GM21390 (cell line): ENCODE results near the gene TAF11L6.
"Not testable (repeated sequence)": the region's sequence is repeated elsewhere in the genome, so short reads cannot be mapped to it uniquely, and the experiment has no call there.

Source experiments
- ATAC-seq: cut with Tn5 transposase; IDR thresholded peaks from one replicate; pipeline ENCODE4 v1.9.1; 2021; ENCODE audit not compliant: unreplicated experiment

TAF11L6 gene

DNA sequence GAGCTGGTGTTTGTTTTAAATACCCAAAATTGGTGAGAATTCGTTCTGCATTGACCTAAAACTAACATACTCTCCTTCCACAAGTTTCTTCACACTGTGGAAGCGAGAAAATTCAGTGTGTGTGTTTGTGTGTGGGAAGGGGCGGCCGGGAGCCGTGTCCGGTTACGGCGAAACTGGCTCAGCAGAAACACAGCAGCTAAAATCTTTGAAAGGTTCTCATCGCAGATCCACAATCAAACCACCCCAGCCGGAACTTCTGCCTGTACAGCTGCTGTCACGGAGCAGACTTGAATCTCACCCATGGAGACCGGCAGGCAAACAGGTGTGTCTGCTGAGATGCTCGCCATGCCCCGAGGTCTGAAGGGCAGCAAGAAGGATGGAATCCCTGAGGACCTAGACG, at the start of gene TAF11L6:
TSS of gene TAF11L6 (plus strand) at position 301 of the 400 bp plus-strand sequence.
- ATAC-seq = not testable (repeated sequence)

DNA sequence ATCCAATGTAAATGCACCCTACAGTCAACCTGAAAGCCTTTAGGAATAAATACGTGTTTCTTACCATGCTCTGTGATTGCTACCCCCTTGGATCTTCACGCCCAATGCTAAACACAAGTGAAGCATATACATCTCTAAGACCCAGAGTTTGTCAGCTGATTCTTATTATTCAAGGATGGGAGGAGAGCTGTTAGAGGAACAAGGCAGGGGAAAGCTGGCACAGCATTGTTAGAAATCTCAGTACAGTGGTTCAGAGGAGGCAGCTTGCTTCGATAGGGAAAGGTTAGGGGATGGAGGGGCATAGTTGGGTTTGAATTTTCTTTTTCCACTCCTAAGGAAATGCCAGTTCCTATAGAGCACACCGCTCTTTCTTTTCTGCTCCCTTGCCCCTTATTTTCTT, 47.1 kb upstream of the TAF11L6 start:
- ATAC-seq = no peak

DNA sequence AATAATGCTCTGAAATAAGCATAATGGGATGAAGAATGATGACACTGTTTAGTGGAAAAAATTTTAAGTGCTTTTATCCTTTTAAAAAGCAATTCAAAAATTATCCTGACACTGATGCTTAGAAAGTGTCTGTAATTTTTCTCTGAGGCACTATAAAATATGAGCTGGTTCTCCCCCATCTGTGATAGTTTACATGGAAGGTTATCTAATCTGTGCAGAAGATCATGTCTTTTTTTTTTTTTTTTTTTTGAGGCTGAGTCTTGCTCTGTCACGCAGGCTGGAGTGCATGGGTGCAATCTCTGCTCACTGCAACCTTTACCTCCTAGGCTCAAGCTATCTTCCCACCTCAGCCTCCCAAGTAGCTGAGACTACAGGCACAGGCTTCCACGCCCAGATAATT, 45.7 kb upstream of the TAF11L6 start:
- ATAC-seq = no peak

DNA sequence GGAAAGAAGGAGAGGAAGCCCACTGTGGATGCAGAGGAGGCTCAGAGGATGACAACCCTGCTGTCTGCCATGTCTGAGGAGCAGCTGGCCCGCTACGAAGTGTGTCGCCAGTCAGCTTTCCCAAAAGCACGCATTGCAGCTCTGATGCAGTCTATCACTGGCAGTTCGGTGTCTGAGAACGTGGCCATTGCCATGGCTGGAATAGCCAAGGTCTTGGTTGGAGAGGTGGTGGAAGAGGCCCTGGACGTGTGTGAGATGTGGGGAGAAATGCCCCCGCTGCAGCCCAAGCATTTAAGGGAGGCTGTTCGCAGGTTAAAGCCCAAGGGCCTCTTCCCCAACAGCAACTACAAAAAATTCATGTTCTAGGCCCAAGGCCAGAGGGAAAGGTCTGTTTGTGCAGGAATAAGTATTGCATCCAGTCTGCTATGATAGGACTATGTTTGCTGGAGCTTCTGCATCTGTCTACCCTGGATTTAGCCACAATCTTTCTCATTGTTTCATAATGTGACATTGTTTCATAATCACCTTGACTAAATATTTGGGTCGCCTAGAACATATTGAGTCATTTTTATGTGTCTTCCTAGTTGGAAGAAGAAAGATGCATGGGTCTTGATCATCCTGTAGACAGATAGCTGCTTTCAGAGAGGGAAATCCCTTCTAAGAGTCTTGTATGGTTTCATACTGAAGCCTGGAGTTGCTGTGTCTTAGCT, 41.9 kb upstream of the TAF11L6 start:
- not testable (repeated sequence) for ATAC-seq

DNA sequence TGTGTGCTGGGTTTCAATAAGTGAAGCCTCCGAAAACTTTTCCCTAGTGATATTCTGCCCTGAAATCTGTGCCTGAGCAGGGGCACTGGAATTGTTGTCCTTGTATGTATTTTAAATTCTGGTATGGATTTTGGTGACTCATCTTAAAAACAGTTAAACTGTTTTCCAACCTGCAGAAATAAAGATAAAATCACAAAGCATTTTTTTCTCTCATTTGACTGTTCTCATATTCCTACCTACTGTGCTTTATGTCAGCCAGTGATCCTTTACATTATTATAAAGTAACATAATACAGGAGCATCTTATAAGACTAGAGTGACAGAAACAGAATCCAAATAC, 41.3 kb upstream of the TAF11L6 start:
- no peak for ATAC-seq

DNA sequence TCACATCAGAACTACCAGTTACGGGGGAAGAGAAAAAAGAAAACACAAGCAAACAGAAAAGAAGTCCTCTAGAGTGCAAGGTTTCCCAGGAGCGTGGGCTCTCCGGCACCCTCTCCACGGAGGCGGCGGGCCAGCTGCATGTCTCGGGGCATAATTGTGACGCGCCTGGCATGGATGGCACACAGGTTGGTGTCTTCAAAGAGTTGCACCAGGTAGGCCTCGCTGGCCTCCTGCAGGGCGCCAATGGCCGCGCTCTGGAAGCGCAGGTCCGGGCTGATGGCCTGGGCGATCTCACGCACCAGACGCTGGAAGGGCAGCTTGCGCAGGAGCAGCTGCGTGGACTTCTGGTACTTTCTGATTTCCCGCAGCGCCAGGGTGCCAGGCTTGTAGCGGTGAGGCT, 37.2 kb upstream of the TAF11L6 start:
- not testable (repeated sequence) for ATAC-seq

DNA sequence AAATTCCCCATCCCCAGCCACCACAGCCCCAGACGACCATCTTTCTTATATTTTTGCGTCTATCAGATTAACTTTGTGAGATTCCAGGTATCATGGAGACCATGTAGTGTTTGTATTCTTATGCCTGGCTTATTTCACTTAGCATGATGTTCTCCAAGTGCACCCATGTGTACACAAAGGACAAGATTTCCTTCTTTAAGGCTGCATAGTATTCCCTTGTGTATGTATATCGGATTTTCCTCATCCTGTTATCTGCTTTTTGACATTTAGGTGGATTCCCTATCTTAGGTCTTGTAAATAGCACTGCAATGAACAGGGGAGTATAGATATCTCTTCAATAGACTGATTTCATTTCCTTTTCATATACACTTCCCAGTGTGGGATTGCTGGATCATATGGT, 35.7 kb upstream of the TAF11L6 start:
- ATAC-seq = no peak

DNA sequence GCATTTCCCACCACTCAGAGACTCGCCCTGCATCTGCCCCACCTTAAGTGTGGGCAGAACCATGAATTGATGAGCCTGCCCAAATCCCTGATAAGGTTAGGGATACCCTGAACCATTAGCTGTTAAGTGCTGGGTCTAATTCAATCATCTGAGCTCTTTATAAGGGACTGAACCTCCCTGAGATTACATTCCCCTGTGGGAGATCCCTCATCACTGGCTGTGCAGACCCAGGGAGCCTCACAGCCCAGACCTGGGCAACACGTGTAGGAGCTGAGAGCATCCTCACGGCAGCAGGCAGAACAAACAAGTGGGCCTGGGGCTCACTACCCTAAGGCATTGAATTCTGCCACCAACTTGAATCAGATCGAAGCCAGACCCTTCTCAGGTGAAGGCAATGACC, 31.0 kb upstream of the TAF11L6 start:
- no peak for ATAC-seq

DNA sequence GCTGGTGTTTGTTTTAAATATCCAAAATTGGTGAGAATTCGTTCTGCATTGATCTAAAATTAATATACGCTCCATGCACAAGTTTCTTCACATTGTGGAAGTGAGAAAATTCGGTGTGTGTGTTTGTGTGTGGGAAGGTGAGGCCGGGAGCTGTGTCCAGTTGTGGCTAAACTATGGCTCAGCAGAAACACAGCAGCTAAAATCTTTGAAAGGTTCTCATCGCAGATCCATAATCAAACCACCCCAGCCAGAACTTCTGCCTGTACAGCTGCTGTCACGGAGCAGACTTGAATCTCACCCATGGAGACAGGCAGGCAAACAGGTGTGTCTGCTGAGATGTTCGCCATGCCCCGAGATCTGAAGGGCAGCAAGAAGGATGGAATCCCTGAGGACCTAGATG, 30.5 kb upstream of the TAF11L6 start, which contains the start of gene TAF11L2:
TSS of gene TAF11L2 (plus strand) at position 301 of the 400 bp plus-strand sequence.
- ATAC-seq = not testable (repeated sequence)

DNA sequence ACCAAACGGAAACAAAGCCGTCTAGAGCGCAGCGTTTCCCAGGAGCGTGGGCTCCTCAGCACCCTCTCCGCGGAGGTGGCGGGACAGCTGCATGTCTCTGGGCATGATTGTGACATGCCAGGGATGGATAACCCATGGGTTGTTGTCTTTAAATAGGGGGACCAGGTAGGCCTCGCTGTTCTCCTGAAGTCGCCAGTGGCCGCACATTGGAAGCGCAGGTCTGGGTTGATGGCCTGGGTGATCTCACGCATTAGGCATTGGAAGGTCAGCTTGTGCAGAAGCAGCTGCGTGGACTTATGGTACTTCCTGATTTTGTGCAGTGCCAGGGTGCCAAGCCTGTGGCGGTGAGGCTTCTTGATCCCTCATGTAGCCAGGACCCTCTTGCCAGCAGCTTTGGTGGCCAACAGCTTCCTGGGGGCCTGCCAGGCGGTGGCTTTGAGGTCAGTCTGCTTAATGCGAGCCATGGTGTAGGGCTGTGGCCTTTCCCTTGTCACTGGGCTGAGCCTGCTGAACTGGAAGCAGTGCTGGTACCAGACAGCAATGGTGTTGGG, 16.6 kb upstream of the TAF11L6 start:
- ATAC-seq = no peak

DNA sequence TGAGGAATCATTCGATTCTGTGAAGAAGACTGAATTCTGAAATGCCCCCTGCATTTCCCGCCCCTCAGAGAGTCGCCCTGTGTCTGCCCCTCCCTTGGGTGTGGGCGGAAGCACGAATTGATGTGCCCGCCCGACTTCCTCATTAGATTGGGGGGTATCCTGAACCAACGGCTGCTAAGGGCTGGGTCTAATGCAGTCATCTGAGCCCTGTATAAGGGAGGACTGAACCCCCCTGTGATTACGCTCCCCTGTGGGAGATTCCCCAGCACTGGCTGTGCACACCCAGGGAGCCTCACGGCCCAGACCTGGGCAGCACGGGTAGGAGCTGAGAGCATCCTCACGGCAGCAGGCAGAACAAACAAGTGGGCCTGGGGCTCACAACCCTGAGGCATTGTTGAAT, 10.9 kb upstream of the TAF11L6 start:
- ATAC-seq = not testable (repeated sequence)

DNA sequence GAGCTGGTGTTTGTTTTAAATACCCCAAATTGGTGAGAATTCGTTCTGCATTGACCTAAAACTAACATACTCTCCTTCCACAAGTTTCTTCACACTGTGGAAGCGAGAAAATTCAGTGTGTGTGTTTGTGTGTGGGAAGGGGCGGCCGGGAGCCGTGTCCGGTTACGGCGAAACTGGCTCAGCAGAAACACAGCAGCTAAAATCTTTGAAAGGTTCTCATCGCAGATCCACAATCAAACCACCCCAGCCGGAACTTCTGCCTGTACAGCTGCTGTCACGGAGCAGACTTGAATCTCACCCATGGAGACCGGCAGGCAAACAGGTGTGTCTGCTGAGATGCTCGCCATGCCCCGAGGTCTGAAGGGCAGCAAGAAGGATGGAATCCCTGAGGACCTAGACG, 10.4 kb upstream of the TAF11L6 start, which contains the start of gene TAF11L3:
TSS of gene TAF11L3 (plus strand) at position 301 of the 400 bp plus-strand sequence.
- not testable (repeated sequence) for ATAC-seq

DNA sequence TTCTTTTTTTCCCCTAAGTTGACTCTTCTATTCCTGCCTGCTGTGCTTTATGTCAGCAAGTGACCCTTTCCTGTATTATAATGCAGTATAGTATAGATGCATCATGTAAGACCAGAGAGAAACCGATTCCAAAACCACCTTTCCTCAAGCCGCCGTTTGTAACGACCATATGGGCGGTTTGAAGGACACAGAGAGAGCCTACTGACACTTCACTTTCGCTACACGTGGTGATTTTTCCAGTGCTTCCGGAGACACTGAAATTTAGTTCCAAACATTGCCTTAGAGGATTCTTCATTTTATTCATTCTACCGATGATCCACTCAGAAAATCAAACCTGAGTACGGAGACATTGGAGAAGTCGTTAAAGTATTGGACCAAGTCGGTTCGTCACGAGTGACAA, 9.0 kb upstream of the TAF11L6 start:
- not testable (repeated sequence) for ATAC-seq

DNA sequence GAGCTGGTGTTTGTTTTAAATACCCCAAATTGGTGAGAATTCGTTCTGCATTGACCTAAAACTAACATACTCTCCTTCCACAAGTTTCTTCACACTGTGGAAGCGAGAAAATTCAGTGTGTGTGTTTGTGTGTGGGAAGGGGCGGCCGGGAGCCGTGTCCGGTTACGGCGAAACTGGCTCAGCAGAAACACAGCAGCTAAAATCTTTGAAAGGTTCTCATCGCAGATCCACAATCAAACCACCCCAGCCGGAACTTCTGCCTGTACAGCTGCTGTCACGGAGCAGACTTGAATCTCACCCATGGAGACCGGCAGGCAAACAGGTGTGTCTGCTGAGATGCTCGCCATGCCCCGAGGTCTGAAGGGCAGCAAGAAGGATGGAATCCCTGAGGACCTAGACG, 7.0 kb upstream of the TAF11L6 start, which contains the start of gene TAF11L4:
TSS of gene TAF11L4 (plus strand) at position 301 of the 400 bp plus-strand sequence.
- not testable (repeated sequence) for ATAC-seq

DNA sequence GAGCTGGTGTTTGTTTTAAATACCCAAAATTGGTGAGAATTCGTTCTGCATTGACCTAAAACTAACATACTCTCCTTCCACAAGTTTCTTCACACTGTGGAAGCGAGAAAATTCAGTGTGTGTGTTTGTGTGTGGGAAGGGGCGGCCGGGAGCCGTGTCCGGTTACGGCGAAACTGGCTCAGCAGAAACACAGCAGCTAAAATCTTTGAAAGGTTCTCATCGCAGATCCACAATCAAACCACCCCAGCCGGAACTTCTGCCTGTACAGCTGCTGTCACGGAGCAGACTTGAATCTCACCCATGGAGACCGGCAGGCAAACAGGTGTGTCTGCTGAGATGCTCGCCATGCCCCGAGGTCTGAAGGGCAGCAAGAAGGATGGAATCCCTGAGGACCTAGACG, 3.5 kb upstream of the TAF11L6 start, which contains the start of gene TAF11L5:
TSS of gene TAF11L5 (plus strand) at position 301 of the 400 bp plus-strand sequence.
- not testable (repeated sequence) for ATAC-seq

DNA sequence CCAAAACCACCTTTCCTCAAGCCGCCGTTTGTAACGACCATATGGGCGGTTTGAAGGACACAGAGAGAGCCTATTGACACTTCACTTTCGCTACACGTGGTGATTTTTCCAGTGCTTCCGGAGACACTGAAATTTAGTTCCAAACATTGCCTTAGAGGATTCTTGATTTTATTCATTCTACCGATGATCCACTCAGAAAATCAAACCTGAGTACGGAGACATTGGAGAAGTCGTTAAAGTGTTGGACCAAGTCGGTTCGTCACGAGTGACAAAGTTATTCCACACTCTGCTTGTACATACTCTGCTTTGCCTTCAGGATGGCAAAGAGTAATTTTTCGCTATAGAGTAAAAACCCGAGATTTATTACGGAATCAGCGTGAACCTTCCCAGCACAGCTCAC, 2.0 kb upstream of the TAF11L6 start:
- ATAC-seq = not testable (repeated sequence)
